Measurements from ENCODE around the gene TNS2.

DNA sequence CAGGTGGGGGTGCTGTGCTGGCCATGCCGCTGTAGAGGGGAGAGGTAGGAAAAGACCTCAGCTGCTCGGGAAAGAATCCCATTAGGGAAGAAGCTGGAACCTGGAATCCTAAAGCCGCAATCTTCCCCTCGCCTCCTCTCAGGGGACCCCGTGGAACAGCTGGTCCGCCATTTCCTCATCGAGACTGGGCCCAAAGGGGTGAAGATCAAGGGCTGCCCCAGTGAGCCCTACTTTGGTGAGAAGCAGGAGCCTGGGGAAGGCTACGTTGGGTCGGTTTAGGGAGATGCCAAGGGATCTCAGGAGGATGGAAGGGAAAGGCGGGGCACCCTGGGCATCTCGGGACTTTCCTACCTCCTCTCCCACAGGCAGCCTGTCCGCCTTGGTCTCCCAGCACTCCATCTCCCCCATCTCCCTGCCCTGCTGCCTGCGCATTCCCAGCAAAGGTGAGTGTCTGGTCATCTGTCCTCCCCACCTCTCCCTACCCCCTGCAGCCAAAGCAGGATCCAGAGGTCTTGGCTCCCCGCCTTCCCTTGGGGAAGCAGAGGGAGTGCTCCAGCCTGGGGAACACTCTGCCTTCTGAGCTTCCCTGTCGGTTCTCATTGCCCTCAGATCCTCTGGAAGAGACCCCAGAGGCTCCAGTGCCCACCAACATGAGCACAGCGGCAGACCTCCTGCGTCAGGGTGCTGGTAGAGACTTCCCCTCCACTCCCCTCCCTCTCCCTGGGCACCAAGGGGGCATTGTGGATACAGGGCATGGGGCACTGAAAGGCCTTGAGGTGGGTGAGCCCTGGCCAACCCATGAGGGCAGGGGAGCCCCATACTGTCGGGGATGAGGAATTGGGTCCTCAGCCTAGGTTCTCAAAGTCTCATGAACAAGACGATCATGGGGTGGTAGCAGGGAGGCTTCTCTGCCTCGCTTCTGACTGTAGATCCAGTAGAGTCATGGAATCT lies 12.4 kb downstream of the TNS2 start:
- TF ChIP-seq, protein P1, sequence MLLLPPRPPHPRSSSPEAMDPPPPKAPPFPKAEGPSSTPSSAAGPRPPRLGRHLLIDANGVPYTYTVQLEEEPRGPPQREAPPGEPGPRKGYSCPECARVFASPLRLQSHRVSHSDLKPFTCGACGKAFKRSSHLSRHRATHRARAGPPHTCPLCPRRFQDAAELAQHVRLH (tag by site-specific recombination; IDR thresholded peaks at IDR 0.05): no peak
- no peak for TF ChIP-seq OSR2 (tag by site-specific recombination; IDR thresholded peaks at IDR 0.05)
